ENCODE measurements around the gene HCN3. TPM values are rescaled to one million over a fixed set of nuclear protein-coding genes. Genes with fewer than 3 reads are reported as not detected.
A peak's percentile ranks its signal among the peaks of the same experiment; 100 is the strongest.

The HCN3 gene
- total and polyA plus RNA-seq, 2 of the 13 experiments (the other 11 are each of a cell fraction or from before 2014, with no cell fraction given) = 2.4 to 10.2 TPM

- peak; percentile 86; the same call in 1 of the 2 replicates for TF ChIP-seq TARDBP (CRISPR knock-in tag; IDR thresholded peaks at IDR 0.05)
- peak; percentile 76 for TF ChIP-seq FOXA3 (CRISPR knock-in tag; IDR thresholded peaks at IDR 0.05)
- peak; percentile 90 for TF ChIP-seq ARNTL (CRISPR knock-in tag; IDR thresholded peaks at IDR 0.05)
- peak; percentile 95 for TF ChIP-seq MEIS1 (CRISPR knock-in tag; IDR thresholded peaks at IDR 0.05; ENCODE audit: borderline replicate concordance)
- TF ChIP-seq DMTF1 (CRISPR knock-in tag; IDR thresholded peaks at IDR 0.05) = no peak
- TF ChIP-seq TOE1 (CRISPR knock-in tag; IDR thresholded peaks at IDR 0.05) = no peak
- TF ChIP-seq YY1 (IDR thresholded peaks at IDR 0.05; ENCODE audit: insufficient read depth, insufficient replicate concordance, low read depth, low read length) = peak; percentile 60
- TF ChIP-seq CEBPB (IDR thresholded peaks at IDR 0.05; ENCODE audit: borderline replicate concordance, low read depth, low read length) = no peak
- TF ChIP-seq THYN1 (CRISPR knock-in tag; IDR thresholded peaks at IDR 0.05; ENCODE audit: borderline replicate concordance, low read depth) = peak; percentile 31; the same call in 1 of the 2 replicates
- no peak for TF ChIP-seq CC2D1A (CRISPR knock-in tag; IDR thresholded peaks at IDR 0.05)
- TF ChIP-seq MAX (IDR thresholded peaks at IDR 0.05) = peak; percentile 92
- peak; percentile 30; the same call in 1 of the 2 replicates for TF ChIP-seq ELF1 (CRISPR knock-in tag; IDR thresholded peaks at IDR 0.05)
- no peak for TF ChIP-seq TMF1 (CRISPR knock-in tag; IDR thresholded peaks at IDR 0.05; ENCODE audit: low read depth)
- peak; percentile 90 for TF ChIP-seq TGIF2 (CRISPR knock-in tag; IDR thresholded peaks at IDR 0.05)
- peak; percentile 47; the same call in 1 of the 2 replicates for TF ChIP-seq ARHGAP35 (CRISPR knock-in tag; IDR thresholded peaks at IDR 0.05; ENCODE audit: borderline replicate concordance)
- 0 out of 2 replicates have a peak, but pooled peaks have one; percentile 33 for TF ChIP-seq ZNF639 (CRISPR knock-in tag; conservative IDR thresholded peaks at IDR 0.05)
- TF ChIP-seq AHDC1 (CRISPR knock-in tag; IDR thresholded peaks at IDR 0.05; ENCODE audit: borderline replicate concordance) = peak; percentile 86
- TF ChIP-seq IKZF1 (IDR thresholded peaks at IDR 0.05) = no peak
Observed at GRCh38 chr1:155300553-155301329, 23.5 kb downstream of the HCN3 start (continued).
